PFSK-1 (cell line): ENCODE results near the gene TRAK1.

Experiments
- FOXP2 ChIP-seq: optimal IDR thresholded peaks from 2 replicates; pipeline ENCODE3; 2011; ENCODE audit warnings: borderline replicate concordance, control low read depth, inconsistent platforms; ENCODE audit not compliant: insufficient read depth; ENCODE audit errors: extremely low read length, extremely low read depth
- POLR2AphosphoS5 ChIP-seq: IDR thresholded peaks from 2 replicates; pipeline ENCODE4 v1.6.1; 2012; ENCODE audit warnings: low read depth, mild to moderate bottlenecking, control low read depth, low read length, moderate library complexity
- SIN3A ChIP-seq: IDR thresholded peaks from 2 replicates; pipeline ENCODE4 v1.6.1; 2012; ENCODE audit warnings: mild to moderate bottlenecking, low read length, moderate library complexity, borderline replicate concordance; ENCODE audit not compliant: insufficient read depth
- TAF1 ChIP-seq: IDR thresholded peaks from 2 replicates; pipeline ENCODE4 v1.6.1; 2012; ENCODE audit warnings: low read length, control low read depth, borderline replicate concordance; ENCODE audit not compliant: insufficient read depth
- TF ChIP-seq, protein P1 (sequence below), 2 experiments: IDR thresholded peaks; 2 replicates each; pipeline versions ENCODE4 v1.6.1 to v1.8.0; 2011 to 2012; ENCODE audit warnings: low read depth in 2 of 2, low read length in 2 of 2, control low read depth in 1 of 2, inconsistent platforms in 1 of 2, mild to moderate bottlenecking in 1 of 2, moderate library complexity in 1 of 2; ENCODE audit not compliant: insufficient read depth in 1 of 2

DNA sequence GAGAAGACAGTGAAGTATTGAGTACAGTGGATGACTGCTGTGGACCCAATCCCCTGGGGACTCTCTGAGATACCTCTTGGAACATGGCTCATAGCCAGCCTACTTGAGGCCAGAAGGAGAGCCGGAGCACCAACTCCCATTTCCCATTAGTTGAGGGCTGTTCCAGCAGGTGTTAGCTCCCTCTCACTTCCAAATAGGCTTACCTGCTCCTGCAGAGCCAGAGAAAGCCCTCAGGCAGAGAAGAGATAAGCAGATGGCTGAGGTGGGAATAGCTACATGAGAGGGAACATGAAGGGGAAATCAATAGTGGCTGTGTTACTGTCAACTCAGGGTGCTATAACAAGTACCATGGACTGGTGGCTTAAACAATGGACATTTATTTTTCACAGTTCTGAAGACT is 179.4 kb downstream of the TRAK1 start:
- TF ChIP-seq POLR2AphosphoS5 (no peak), TAF1 (no peak), SIN3A (no peak), FOXP2 (no peak)
- TF ChIP-seq, protein P1, sequence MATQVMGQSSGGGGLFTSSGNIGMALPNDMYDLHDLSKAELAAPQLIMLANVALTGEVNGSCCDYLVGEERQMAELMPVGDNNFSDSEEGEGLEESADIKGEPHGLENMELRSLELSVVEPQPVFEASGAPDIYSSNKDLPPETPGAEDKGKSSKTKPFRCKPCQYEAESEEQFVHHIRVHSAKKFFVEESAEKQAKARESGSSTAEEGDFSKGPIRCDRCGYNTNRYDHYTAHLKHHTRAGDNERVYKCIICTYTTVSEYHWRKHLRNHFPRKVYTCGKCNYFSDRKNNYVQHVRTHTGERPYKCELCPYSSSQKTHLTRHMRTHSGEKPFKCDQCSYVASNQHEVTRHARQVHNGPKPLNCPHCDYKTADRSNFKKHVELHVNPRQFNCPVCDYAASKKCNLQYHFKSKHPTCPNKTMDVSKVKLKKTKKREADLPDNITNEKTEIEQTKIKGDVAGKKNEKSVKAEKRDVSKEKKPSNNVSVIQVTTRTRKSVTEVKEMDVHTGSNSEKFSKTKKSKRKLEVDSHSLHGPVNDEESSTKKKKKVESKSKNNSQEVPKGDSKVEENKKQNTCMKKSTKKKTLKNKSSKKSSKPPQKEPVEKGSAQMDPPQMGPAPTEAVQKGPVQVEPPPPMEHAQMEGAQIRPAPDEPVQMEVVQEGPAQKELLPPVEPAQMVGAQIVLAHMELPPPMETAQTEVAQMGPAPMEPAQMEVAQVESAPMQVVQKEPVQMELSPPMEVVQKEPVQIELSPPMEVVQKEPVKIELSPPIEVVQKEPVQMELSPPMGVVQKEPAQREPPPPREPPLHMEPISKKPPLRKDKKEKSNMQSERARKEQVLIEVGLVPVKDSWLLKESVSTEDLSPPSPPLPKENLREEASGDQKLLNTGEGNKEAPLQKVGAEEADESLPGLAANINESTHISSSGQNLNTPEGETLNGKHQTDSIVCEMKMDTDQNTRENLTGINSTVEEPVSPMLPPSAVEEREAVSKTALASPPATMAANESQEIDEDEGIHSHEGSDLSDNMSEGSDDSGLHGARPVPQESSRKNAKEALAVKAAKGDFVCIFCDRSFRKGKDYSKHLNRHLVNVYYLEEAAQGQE (IDR thresholded peaks at IDR 0.05; ENCODE audit: insufficient read depth in 1 of 2, low read depth in 2 of 2, low read length in 2 of 2): no peak
